Stimulated activated naive CD8-positive, alpha-beta T cell treated with anti-CD3 and anti-CD28 coated beads, Interleukin-15, Interleukin-2, amounts not matched to agents 100 U/mL and 50 U/mL, for 24 hours (primary cell): Measurements from ENCODE around the gene CTNNA2.
"Not testable (repeated sequence)": the region's sequence is repeated elsewhere in the genome, so short reads cannot be mapped to it uniquely, and the experiment has no call there.

Experiments used
- ATAC-seq: fragments of 150-1000 bp; cut with Tn5 transposase; one replicate; pipeline ENCODE4 v1.10.0; 2021
- DNase-seq: peaks from one replicate; pipeline ENCODE4 v3.0.0; 2021

Gene CTNNA2

DNA sequence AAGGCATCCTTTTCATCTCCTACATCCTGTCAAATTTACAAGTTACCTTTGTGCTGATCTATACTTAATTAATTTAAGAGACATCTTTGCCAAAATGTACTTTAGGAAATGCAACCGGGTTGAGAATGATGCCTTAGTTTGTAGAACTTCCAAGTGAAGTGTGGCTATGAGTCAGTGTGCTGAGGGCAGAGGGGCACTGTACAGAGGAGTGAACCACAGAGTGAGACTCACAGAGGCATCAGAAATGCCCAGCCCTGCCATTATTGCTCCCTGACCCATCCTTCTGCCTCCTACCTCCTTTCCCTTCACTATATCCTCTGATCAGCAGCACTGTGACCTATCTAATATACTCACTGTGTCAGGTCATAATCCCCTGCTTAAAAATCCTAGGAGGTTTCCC, 471.6 kb downstream of the CTNNA2 start:
- ATAC-seq (no peak), DNase-seq (no peak)

DNA sequence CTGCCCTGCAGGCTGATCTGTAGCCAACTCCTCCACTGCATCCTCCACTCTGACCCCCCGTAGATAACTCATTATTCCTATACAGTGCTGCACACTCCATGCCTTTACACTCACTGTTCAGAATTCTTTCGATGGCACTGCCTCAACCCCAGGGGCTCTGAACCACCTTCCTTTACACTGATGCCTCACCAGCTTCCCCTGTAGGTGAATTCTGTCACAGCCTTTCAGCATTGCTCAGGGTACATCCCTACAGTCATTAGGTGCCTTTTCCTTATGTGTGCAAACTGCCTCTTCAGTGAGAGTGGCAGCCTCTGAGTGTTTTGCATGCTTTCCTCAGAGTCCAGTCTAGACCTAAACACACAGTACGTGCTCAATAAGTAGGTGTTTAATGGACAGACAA, 472.3 kb downstream of the CTNNA2 start:
- no peak for ATAC-seq
- no peak for DNase-seq

DNA sequence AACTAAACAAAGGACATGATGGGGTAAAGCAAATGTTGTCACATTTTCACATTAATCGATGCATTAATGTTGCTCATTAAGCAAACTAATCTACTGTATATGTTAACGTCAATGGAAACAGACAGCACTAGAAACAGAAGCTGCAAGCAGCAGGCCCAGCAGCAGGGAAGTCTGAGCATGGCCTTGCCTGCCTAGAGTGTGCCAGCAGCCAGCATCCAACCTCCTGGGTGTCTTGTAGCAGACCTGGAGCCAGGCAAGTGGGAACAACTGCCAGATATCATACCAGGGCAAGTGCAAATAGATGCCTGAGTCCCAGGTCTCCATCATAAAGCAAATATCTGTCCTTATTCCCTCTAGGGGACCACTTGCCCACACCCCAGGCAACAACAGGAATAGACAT, 472.7 kb downstream of the CTNNA2 start:
- no peak for DNase-seq
- ATAC-seq: no peak

DNA sequence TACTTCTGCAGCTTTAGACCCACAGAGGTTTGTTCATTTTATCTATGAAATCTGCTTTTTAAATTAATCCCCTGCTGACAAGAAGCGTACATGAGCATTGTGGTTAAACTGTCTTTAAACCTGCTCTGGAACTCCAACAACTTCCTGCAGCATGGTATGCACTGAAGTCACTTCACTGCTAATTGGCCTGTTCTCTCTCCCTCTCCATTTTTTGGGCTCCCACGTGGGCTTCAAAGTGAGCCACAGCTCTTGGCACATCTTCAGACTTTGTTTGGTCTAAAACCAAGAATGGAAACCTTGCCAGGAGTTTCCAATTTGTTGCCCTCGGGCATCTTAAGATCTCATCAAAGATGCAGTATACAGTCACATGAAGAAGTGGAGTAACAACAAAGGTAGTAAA, 480.3 kb downstream of the CTNNA2 start:
- no peak for ATAC-seq
- no peak for DNase-seq

DNA sequence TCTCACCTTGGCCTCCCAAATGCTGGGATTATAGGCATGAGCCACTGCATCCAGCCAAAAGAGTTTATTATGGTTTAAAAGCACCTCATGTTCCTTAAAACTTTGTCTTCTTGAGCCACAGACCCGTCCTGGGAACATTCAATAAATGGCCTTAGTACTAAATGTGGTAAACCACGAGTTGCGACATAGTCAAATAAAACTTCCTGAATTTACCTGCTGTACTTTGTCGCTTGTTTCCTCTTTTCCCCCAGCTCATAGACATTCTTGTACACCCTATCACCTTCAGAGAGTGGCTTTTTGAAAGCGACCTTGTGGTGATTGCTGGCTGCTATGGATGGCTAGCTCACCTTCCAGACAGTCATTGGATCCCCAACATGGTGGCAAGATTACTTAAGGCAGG, 481.3 kb downstream of the CTNNA2 start:
- ATAC-seq: no peak
- no peak for DNase-seq

DNA sequence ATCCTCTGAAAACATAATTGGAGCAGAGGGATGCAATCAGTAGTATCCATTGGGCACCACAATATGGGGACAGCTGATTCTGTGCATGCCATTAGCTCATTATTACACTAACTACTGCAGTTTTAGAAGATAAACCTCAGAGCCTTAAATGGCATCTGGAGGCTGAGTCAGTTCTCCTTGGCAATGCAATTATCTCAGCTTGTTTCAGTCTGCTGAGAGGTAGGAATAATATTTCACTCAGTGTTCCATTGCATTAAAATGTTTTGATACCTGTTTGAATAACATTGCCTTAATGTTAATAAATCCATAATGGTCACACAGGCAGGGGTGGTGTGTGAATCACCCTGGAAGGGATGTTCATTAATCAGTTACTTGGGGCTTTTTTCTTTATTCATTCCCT, 482.1 kb downstream of the CTNNA2 start:
- ATAC-seq: no peak
- DNase-seq: no peak

DNA sequence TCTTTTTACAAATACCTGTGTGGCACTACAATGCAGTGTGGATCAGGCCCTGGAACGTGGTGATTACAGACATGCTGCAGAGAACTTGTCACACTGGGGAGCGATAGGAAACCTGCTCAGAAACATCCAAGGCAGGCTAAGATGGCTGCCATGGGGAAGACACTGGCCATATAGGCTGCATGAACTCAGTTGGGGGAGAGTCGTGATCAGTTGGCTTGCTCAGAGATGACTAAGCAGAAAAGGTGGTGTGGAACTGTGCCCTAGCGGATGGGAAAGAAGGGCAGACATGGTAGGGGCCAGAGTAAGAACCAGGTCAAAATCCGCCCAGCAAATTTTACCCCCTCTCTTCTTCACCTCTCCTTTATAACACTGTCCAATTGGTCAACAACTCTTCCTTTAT, 483.9 kb downstream of the CTNNA2 start:
- no peak for DNase-seq
- no peak for ATAC-seq

DNA sequence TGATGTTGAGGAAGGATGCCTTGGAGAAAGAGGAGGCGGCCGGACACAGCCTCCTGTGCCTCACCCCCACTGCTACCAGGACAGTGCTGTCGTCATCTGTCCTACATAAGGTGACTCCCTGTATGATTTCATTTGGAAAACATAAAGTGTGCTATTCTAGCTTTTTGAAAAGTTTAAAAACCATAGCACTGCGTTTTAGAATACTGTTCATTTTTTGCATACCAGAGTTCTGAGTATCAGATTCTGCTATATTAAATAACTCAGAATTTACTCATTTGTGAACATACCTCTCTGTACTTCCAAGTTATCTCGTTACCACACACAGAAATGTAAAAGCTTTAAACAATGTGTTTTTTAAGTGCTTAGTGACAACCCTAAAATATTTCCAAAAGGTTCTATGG, 488.9 kb downstream of the CTNNA2 start:
- DNase-seq (no peak), ATAC-seq (no peak)

DNA sequence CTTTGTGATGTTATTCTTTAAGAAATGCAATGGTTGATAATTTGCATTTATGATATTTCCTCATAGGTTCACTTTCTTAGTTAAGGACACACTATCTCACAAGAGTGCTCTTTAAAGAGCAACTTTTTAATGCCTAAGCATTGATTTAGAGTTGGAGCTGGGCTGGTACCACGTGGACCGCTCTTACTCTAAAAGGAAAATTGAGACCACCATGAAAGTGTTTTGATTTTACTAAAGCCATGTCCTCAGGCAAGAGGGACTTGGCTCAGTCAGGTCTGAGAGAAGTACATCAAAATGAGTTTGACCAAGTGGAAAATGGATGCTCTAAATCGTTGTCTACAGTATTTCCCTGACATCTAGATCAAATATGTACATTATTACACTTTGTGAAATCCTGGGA, 489.3 kb downstream of the CTNNA2 start:
- ATAC-seq (no peak), DNase-seq (no peak)

DNA sequence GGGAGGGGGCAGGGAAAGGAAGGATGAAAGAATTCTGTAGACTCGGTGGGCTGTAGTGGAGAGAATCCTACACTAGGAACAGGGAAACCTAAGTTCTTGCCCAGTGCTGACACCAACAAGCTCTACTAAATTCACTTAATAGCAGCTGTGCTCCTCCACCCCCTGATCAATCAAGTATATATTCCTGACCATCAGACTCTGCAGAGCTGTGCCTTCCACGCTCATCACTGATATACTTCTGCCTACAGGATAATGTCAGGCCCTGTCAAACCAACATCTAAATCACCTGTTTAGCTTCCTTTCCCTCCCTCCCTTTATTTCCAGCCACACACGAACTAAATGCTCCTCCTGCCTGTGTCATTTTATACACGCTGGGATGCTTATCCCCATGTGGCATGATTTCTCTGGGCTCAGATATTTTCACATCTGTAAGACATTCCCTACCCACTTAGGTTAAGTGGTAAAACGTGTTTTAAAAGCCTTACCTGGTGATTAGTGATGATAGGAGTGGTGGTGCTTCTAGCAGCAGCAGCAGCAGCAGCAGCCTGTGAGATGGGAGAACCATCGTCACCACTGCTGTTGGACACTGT, 489.8 kb downstream of the CTNNA2 start:
- no peak for DNase-seq
- ATAC-seq: no peak

DNA sequence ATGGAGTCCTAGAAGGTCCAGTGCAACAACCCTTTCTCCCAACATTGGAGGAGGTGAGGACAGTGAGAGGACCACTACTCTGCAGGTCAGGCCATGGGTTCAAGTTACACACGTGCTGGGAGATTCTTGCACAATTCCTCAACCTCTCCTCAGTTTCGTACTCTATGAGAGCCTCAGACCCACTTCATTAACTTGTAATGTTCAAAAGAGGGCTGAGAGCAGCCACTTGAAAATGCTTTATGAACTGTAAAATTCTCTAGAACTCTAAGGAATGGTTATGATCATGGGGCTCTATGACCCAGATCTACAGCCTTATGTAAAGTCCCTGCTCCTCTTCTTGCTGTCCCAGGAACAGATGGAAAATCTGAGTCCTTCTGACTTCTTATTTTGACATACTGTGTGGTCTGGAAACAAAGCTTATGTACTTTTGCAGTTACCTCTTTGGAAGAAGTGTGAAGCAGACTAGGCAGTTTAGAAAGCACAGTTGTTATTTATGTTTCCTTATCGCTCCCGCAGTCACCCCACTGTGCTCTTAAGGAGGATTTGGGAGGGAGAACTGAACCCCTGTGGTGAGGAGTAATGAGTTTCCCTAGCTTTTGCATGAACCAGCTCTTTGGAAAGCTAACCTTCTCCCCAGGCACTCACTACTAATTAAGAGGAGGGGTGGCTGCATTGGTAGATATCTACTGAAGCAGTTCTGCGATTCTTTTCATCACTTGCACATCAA, 495.1 kb downstream of the CTNNA2 start:
- ATAC-seq: no peak
- DNase-seq: no peak

DNA sequence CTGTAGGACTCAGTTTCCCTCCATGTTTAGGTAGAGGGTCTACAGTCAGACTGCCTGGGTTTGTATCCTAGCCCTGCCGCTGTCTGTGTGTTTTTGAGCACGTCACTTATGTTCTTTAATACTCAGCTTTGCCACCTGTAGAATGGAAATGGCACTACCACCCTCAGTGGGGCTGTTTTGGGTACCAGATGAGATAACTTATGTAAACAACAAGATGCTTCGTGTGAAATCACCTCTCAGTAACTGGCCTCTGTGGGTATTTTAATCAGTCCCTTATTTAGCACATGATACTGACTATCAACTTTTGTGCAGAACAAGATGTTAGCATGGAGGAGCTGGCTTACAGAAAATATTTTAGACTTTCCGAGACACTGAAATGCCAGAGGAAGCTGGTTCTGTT, 495.7 kb downstream of the CTNNA2 start:
- ATAC-seq (no peak), DNase-seq (no peak)

DNA sequence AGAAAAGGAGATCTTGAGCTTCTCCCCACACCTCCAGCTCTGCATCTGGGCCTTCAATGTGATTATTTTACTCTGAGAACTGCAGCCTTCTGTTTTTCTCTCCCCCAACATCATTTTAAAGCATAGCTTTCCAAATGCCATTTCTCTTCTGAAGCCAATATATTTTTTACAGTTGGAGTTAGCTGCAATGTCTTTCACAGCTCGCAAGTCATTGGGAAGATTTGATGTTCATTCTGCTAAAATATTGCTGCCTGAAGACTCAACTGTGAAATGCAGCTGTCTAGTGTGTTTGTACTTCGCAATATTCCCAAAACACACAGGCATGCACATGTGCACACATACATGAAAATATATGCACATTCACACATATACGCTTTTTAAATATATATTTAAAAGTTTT, 496.4 kb downstream of the CTNNA2 start:
- no peak for DNase-seq
- no peak for ATAC-seq

DNA sequence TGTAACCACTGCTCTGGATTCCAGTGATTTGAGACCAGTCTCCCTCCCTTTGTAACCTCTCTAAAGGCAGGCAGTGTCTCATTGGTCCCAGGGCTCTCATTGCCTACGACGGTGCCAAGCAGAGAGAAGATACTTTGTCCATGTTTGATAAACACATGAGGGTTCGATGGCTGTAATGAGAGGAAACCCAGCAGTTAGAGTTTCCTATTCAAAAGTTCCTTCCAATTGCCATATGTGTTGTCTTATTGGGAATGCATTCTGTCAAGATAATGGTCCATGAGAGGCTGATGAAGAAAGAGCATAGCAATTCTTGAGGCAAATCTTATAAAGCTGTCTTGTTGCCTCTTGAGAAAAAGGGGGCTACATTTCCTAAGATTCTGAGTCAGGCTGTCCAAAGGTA, 499.2 kb downstream of the CTNNA2 start:
- no peak for ATAC-seq

DNA sequence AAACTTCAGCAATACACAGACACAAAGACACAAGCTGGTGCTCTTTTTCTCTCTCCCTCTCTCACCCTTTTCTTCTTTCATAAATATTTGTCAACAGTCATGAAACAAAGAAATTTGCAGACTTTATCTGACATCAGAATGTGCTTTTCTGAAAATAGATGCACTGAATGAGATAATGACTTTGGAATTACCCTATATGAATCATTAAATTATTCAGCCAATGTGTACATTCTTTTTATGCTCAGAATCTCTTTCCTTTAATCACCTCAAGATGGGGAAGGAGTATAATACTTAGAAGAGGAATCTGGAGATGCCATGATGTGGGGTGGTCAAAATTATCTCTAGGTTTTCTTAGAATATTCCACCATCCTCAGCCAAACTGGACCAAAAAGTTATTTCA, 501.8 kb downstream of the CTNNA2 start:
- DNase-seq: no peak
- no peak for ATAC-seq

More for the DNA sequence above, 499.2 kb downstream of the CTNNA2 start:
- DNase-seq: no peak

DNA sequence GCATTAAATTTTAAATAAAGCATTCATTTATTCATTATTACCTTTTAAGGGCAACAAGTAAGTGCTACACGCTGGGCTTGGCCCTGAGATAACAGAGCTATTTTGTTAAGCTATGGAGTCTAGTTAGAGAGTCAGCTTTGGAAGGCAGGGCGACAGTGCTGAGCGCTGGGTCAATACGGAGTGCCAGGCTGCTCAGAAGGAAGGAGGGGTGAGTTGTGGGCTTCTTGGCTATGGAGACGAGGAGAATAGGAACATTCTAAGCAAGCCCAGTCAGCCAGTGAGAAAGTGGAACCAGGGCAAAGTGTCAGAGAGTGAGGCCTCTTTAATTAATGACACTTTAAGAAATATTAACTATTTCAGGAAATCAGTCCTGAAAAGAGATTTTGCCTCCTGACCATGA, 503.3 kb downstream of the CTNNA2 start:
- ATAC-seq: no peak
- no peak for DNase-seq

DNA sequence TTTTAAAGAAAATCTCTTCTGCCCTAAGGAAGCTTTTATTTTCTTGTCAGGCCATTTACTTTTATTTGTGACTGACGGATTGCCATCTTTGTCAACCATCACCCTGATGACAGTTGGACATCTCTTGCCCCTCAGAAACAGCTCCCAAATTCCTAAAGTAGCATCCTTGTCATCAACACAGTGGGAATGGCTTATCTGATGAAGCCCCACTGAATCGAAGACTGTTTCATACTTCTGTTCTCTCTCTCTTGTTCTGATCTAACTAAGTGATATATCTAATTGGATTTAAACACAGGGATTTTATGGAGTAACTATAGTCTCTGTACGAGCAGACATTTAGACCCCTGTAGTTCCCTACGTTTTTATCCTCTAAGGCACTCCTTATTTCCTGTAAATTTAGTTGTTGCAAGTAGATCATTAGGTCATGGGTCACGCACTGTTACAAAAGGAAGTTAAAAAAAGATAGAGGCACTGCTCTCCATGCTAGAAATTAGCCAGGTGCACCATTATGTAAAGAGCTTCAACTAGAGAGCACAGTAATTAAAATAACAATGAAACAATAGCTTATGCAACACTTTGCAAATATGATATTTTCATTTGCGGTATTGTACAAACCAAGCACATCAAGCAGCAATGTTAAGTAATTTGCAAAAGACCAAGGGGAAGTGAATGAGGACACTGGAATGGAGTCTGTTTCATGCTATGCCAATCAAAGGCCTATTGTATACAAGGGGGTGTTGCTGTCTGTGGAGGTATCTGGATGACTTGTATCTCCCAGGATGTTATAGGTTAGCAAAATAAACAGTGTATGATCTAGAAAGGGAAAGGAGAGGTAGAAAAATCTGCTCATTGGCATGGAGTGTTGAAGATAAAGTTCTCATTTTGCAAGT, 507.0 kb downstream of the CTNNA2 start:
- ATAC-seq (no peak), DNase-seq (no peak)

DNA sequence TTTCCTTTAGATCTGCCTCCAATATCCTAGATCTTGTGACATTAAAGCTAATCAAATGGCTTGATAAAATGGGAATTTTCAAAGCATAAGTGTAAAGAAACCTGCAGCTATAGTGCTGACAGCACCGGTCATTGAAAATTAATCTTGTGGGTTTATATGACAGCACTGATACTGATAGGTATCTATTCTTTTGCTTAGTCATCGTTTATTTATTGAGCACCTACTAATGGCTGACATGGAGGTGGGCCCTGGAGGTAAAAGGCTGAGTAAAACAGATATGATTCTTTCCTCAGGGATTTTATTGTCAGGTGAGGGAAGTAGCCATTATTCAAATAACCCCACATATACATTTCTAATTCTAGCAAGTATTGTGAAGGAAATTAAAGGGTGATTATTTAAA, 509.2 kb downstream of the CTNNA2 start:
- DNase-seq (no peak), ATAC-seq (no peak)

DNA sequence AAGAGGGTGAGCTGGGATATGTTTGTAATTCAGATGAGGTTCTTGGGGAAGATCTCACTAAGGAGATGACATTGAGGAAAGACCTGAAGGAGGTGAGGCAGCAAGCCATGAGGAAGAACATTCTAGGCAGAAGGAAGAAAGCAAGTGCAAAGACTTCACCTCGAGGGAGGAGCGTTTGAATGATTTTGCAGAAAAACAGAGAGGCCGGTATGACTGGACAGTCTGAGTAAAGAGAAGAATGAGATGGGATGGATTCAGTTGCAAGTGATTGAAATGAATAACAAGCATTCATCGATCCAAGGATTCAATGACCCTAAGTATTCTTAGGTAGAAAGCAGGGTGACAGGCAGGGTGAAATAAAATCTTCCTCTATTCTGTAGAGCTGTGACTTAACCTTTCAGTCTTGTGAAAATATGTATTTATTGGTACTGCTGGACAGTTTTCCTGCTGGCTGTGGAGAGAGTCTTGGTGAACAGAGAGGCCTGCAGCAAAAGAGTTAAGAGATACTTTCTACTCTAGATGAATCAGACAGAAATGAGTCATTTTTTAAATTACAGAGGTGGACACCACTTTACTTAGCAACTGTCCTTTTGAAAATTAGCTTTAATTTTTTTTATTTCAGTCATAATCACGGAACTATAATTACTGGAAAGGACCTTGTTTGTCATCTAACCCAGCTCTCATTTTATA, 513.3 kb downstream of the CTNNA2 start:
- no peak for DNase-seq
- no peak for ATAC-seq

DNA sequence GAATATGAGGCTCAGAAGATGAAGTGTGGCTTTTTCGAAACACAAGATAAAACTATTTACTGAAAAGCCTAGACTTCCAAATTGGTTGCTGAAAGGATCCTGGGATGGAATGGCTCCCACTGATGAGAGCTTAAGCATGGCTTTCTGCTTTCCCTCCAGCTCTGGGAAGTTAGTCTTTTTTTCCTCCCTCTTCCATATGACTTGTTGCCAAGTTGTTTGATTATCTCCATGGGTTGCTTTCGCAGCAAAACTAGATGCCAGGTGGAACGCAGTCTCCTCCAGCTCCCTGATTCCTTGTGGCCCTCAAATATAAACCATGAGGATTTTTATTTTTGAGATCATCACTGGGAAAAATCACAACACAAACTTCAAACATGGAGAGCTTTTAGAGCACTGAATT, 515.2 kb downstream of the CTNNA2 start:
- ATAC-seq (no peak), DNase-seq (no peak)

DNA sequence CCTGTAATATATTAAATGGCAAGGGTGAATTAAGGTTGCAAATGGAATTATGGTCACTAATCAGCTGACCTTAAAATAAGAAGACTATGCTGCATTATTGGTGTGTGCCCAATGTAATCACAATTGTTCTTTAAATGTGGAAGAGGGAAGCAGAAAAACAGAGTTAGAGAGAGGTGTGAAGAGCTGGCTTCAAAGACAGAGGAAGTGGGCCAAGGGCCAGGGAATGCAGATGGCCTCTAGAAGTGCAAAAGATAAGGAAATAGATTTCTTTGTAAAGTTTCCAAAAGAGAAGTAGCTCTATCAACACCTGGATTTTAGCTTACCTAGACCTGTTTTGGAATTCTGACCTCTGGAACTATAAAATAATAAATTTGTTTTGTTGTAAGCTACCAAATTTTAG, 515.7 kb downstream of the CTNNA2 start:
- no peak for ATAC-seq
- DNase-seq: no peak

DNA sequence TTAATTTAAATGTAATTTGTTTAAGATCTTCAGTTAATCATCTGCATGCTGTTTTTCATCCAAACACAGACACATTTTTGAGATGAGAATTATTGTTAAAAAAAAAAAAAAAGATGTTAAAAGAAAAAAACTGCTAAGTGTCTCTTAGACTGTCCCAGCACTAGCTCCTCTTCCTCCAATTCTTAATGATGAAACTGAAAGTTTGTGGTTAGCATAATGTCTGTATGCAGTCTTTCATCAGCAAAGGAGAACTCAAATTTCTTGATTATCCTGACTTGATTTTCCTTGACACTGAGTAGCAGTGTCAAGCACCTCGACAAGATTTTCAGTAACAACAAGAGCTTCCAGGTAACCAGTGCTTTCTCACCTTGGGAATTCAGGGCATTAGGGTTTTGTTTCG, 517.3 kb downstream of the CTNNA2 start:
- ATAC-seq: no peak
- DNase-seq: no peak

DNA sequence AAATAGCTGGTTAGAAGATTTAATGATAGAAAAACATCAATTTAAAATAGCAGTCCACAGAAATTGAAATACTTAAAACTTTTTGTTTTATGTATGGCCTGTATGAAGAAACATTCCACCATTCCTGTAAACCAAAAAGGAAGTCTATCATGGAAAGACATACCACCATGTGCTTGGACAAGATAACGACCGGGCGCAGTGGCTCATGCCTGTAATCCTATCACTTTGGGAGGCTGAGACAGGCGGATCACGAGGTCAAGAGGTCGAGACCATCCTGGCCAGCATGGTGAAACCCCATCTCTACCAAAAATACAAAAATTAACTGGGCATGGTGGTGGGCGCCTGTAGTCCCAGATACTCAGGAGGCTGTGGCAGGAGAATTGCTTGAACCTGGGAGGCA, 519.8 kb downstream of the CTNNA2 start:
- DNase-seq, ATAC-seq: not testable (repeated sequence)
